Brain microvascular endothelial cell (primary cell): ENCODE measurements around the gene PSMD8.

Experiments
- DNase-seq: peaks from one replicate; pipeline ENCODE4 v3.0.0-alpha.2; 2020
- H3K27ac ChIP-seq: fragments of 250-450 bp; sonication (Bioruptor Pico); 2 replicates; pipeline ENCODE4 v1.5.1; 2020; ENCODE audit warnings: mild to moderate bottlenecking, moderate library complexity
- H3K27me3 ChIP-seq: fragments of 250-450 bp; sonication (Bioruptor Pico); replicated peaks from 2 replicates; pipeline ENCODE4 v1.5.1; 2020; ENCODE audit warnings: mild to moderate bottlenecking
- H3K36me3 ChIP-seq: fragments of 250-450 bp; sonication (Bioruptor Pico); replicated peaks from 2 replicates; pipeline ENCODE4 v1.5.1; 2020; ENCODE audit warnings: mild to moderate bottlenecking
- H3K4me3 ChIP-seq: 2 replicates; pipeline ENCODE4 v1.5.1; 2011; ENCODE audit warnings: low read depth, mild to moderate bottlenecking, control low read depth, low read length, moderate library complexity
- in situ Hi-C: cut with HindIII; loops from 2 replicates; pipeline ENCODE4 v1.10.0; 2017; ENCODE audit warnings: low sequenced_read_pairs, low pct_ligation_motif_present
- TF ChIP-seq, protein P1 (sequence below): IDR thresholded peaks from 2 replicates; pipeline ENCODE4 v1.5.1; 2011; ENCODE audit warnings: low read depth, mild to moderate bottlenecking, moderate library complexity, low read length, control low read depth, inconsistent platforms; ENCODE audit errors: missing control alignments

The PSMD8 gene

DNA sequence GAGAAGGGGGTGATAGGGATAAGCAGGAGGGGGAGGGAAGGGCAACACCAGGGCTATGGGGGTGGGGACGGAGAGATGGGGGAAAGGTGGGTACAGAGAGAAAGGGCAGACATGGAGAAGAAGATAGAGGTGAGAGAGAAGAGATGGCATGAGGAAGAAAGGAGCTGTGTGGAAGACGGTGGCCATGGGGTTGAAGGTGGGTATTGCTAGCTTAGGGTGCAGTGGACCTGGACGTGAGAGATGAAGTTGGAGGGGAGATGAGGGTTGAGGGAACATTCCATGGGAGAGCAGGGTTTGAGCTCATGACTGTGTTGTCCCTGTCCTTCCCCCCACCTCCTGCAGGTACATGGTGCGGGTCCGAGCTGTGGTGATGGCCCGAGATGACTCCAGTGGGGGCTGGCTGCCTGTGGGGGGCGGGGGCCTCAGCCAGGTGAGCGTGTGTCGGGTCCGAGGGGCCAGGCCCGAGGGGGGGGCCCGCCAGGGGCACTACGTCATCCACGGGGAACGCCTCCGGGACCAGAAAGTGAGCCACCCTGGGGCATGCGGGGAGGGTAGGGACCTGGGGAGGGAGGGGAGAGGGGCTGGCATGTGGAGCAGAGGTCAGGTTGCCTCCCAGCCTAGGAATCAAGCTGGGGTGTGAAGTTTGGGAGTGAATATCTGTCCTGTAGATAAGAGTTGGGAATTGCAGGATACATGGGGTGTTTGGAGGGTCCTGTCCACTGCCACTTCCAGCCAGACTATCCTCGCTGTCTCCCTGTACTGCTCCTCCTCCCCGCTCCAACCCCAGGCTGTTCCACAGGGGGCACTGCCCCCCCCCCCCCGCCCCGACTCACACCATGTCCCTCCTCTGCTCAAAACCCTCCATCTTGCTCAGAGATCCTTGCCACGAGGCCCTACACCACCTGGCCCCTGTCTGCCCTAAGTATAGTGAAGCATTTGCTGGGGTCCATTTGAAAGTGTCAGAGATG, 15.9 kb downstream of the PSMD8 start:
- no peak for DNase-seq
- H3K36me3 ChIP-seq: peaks cover 15% of the 10 kb centered on the region
- H3K27ac ChIP-seq: no peak overlapping the region
- peak overlapping the region; percentile 77 for H3K4me3 ChIP-seq
- H3K27me3 ChIP-seq: no peaks in the 10 kb centered on the region
- TF ChIP-seq, protein P1, sequence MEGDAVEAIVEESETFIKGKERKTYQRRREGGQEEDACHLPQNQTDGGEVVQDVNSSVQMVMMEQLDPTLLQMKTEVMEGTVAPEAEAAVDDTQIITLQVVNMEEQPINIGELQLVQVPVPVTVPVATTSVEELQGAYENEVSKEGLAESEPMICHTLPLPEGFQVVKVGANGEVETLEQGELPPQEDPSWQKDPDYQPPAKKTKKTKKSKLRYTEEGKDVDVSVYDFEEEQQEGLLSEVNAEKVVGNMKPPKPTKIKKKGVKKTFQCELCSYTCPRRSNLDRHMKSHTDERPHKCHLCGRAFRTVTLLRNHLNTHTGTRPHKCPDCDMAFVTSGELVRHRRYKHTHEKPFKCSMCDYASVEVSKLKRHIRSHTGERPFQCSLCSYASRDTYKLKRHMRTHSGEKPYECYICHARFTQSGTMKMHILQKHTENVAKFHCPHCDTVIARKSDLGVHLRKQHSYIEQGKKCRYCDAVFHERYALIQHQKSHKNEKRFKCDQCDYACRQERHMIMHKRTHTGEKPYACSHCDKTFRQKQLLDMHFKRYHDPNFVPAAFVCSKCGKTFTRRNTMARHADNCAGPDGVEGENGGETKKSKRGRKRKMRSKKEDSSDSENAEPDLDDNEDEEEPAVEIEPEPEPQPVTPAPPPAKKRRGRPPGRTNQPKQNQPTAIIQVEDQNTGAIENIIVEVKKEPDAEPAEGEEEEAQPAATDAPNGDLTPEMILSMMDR: no peak
- in situ Hi-C loops: no loop called here

DNA sequence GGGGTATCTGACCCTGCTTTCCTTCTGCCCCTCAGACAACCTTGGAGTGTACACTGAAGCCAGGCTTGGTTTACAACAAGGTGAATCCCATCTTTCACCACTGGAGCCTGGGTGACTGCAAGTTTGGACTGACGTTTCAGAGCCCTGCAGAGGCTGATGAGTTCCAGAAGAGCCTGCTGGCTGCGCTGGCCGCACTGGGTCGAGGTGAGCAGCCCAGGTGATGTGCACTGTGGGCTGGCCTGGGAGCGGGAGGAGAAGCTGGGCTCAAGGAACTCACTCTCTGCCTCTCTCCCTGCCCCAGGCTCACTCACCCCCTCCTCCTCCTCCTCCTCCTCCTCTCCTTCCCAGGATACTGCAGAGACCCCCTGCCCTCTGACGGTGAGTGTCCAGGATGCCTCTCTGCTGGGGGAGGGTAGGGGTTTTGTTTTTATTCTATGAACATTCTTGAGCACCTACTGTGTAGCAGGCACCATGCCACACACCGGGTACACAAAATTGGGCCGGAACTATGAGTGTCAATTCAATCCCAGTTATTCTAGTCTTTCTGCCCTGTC, 17.6 kb downstream of the PSMD8 start:
- no peak for DNase-seq
- in situ Hi-C loops: no loop called here
- Histone ChIP-seq H3K36me3 (peaks cover 13% of the 10 kb centered on the region), H3K27ac (no peak overlapping the region), H3K4me3 (no peak overlapping the region), H3K27me3 (no peaks in the 10 kb centered on the region)
- TF ChIP-seq, protein P1: no peak

DNA sequence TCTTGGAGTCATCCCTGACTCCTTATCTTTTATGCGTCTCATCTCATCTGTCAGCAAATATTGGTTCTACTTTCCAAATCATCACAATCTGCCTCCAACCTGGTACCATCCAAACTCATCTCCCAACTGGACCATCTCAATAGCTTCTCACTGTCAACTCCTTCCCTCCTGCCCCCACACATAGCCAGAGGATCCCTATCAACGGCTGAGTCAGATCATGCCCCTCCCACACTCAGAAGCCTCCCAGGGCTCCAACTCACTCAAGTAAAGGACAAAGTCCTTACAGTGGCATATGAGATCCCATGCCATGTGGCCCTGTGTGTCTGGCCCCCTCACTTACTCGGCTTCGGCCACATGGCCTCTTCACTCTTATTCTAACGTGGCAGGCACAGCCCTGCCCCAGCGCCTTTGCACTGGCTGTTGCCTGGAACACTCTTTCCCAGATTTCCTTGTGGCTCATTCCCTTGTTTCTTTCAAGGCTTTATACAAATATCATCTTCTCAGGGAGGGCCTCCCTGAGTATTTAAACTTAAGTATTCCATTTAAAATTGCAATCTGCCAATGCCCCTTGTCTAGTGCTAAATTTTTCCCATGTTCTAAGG, 18.4 kb downstream of the PSMD8 start:
- H3K27me3 ChIP-seq: no peaks in the 10 kb centered on the region
- H3K36me3 ChIP-seq: peaks cover 13% of the 10 kb centered on the region
- TF ChIP-seq, protein P1: no peak
- peak; percentile 69 for DNase-seq
- no peak overlapping the region for H3K4me3 ChIP-seq
- in situ Hi-C loops: no loop called here
- H3K27ac ChIP-seq: no peak overlapping the region

GRCh38 chr19:38394488-38394887, 20.1 kb downstream of the PSMD8 start:
- peak; percentile 25 for DNase-seq
- TF ChIP-seq, protein P1: no peak

DNA sequence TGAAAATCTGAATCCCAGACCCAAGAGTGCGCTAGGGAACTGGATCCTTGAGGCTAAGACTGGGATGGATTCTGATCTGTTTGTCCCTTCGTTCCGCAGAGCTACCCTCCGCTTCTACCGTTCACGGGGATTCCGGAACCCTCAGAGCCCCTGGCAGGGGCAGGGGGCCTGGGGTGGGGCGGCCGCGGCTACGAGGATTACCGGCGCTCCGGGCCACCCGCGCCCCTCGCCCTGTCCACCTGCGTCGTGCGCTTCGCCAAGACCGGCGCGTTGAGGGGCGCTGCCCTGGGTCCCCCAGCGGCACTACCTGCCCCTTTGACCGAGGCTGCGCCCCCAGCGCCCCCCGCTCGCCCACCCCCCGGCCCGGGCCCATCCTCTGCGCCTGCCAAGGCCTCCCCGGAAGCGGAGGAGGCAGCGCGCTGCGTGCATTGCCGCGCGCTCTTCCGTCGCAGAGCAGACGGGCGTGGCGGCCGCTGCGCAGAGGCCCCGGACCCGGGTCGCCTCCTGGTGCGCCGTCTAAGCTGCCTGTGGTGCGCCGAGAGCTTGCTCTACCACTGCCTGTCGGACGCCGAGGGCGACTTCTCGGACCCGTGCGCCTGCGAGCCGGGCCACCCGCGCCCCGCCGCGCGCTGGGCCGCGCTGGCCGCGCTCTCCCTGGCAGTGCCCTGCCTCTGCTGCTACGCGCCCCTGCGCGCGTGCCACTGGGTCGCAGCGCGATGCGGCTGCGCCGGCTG, 21.2 kb downstream of the PSMD8 start:
- no peak for DNase-seq
- Histone ChIP-seq H3K27ac (no peak overlapping the region), H3K36me3 (peaks cover 13% of the 10 kb centered on the region), H3K27me3 (no peaks in the 10 kb centered on the region), H3K4me3 (no peak overlapping the region)
- TF ChIP-seq, protein P1: no peak
- in situ Hi-C loops: no loop called here

More at GRCh38 chr19:38394488-38394887, 20.1 kb downstream of the PSMD8 start:
- in situ Hi-C loops: no loop called here
- H3K27ac ChIP-seq: no peak overlapping the region
- no peaks in the 10 kb centered on the region for H3K27me3 ChIP-seq
- H3K36me3 ChIP-seq: peaks cover 13% of the 10 kb centered on the region
- H3K4me3 ChIP-seq: peak overlapping the region; percentile 12
